GM21381 (cell line): Measurements from ENCODE around the gene ARAP2.

Experiments used
- ATAC-seq: cut with Tn5 transposase; IDR thresholded peaks from one replicate; pipeline ENCODE4 v1.9.1; 2021; ENCODE audit warnings: mild to moderate bottlenecking, moderate library complexity; ENCODE audit not compliant: unreplicated experiment

ARAP2 gene

GRCh38 chr4:36043901-36044300 lies 200.4 kb downstream of the ARAP2 start:
- ATAC-seq: no peak

DNA sequence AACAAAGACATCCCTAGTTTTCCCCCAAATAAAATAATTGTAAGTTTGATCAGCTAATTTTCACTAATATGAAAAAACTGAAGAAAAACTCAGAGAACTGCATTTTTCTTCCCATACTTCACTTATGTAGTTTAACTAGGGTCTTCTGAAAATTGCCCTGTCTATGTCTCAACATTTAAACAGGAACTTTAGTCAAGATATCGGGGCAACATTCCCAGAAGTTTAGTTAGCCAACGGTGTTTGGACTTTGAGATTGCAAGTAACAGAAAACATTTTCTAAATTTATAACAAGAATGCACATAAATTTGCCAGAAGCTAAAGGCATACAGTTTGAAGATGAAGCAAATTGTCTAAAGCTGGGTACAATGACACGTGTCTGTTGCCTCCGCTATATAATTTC lies 201.1 kb downstream of the ARAP2 start:
- ATAC-seq: no peak

GRCh38 chr4:36042122-36042970 lies 202.0 kb downstream of the ARAP2 start:
- ATAC-seq: no peak

DNA sequence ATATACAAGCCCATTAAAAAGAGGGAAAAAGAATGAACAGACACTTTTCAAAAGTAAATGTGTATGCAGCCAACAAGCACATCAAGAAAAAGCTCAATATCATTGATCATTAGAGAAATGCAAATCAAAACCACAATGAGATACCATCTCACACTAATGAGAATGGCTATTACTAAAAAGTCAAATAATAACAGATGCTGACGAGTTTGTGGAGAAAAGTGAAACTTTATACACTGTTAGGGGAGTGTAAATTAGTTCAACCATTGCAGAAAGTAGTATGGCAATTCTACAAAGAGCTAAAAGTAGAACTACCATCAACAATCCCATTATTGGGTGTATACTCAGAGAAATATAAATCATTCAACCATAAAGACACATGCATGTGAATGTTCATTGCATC lies 203.0 kb downstream of the ARAP2 start:
- ATAC-seq: peak; percentile 60

DNA sequence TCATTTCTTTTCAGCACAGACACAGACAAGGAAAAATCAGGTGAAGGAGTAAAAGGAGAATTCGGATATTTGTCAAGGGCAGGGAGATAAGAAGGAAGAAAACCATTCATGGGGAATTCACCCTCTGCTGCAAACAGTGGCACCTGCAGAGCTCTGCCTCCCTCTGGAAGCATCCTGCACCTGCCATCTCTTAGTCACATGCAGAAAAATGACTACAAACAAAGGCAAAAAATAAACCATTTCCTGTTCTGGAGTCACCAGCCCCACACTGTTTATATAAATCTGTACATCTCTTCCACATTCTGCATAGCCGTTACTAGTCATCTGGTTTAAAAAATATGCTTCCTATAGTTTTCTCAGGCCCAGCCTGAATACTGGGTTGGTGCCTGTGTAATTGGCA lies 205.3 kb downstream of the ARAP2 start:
- ATAC-seq: no peak

DNA sequence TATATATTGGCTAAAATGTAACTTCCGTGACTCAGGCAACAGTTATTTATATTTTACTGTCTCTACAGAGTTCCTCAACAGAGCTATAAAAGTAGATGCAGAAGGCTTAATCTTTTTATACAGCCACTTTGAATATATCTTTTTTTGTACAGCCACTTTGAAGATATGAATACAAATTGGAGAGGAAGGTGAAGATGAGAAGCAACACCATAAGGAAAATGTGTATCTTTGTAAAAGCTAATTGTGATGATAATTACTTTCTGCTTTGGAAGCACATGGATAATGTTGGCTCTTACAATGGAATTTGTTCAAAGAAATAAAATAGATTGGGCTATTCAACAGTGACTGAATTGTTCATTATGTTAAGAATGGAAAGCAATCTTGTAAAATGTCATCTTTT lies 205.8 kb downstream of the ARAP2 start:
- ATAC-seq: no peak

DNA sequence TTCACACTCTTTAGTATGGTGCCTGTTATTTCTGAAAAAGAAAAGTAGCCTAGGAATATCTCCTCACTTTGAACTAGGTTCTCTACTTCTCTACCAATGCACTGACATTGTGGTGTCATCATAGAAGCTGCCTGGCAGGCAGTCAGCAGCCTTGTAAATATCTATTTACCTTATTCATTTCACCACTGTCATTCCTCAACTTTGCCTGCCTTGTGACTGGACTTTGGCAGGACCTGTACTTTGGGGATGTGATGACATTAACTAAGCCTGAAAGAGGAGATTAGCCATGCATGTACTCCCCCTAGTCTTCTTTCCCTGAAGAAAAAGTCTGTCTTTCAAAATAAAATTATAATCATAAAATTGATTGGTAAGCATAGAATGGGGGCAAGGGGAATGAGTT lies 207.2 kb downstream of the ARAP2 start:
- ATAC-seq: no peak

GRCh38 chr4:36029951-36030350 lies 214.4 kb downstream of the ARAP2 start:
- ATAC-seq: no peak

DNA sequence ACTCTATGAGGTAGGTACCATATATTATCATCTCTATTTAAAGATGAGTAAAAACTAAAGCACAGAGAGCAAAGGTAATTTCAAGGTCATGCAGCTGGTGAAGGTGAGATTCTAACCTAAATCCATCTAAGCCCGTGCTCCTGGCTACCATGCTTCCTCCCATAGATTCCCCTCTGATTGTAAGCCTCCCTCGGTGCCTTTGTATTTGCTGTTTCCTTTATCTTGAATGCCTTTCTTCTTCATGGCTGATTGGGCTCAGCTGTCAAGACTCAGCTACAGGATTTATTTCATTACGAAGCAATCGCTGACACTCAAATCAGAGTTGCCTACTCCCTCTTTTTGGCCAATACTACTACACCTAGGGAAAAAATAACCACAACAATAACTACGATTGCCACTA lies 217.1 kb downstream of the ARAP2 start:
- ATAC-seq: no peak

DNA sequence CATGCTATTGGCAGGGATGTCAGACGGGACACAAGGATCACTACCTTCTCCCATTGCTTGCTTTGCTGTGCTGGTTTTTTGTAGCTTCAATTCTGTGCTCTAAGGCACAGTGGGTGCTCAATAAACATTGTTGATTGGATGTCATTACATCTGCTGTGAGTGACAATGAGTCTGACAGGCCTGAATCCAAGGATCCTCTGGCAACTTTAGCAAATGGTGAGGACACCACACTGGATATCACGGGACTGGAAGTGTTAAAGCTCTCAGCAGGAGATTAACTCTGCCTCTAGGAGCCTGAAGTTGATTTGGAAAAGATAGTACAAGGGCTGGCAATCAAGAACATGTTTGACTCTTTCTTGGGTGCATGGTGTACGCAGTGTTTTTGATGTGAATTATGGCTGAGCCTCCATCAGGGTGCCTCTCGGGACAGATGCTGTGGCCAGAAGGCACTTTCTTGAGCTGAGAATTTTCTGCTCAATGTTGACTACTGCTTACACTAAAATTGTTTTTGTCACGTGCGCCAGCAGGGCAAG lies 217.9 kb downstream of the ARAP2 start:
- no peak for ATAC-seq

GRCh38 chr4:36024901-36025660 lies 219.2 kb downstream of the ARAP2 start:
- ATAC-seq: no peak

GRCh38 chr4:36020351-36020750 lies 224.0 kb downstream of the ARAP2 start:
- ATAC-seq: no peak
